Skeletal muscle satellite cell (primary cell): ENCODE data around the gene SLK.

Source experiments
- H3K27me3 ChIP-seq: 2 replicates; pipeline ENCODE4 v1.7.0; 2013; ENCODE audit warnings: low read length; ENCODE audit not compliant: control insufficient read depth, insufficient read depth
- H3K36me3 ChIP-seq: 2 replicates; pipeline ENCODE4 v1.7.0; 2013; ENCODE audit warnings: mild to moderate bottlenecking, control low read depth, low read length; ENCODE audit not compliant: insufficient read depth
- H3K4me1 ChIP-seq: 2 replicates; pipeline ENCODE4 v1.7.0; 2013; ENCODE audit warnings: low read length; ENCODE audit not compliant: control insufficient read depth, insufficient read depth
- H3K4me2 ChIP-seq: 2 replicates; pipeline ENCODE4 v1.7.0; 2013; ENCODE audit warnings: mild to moderate bottlenecking, low read length
- H3K4me3 ChIP-seq: 2 replicates; pipeline ENCODE4 v1.7.0; 2013; ENCODE audit warnings: low read length
- H3K9ac ChIP-seq: 2 replicates; pipeline ENCODE4 v1.7.0; 2013; ENCODE audit warnings: mild to moderate bottlenecking, low read depth, low read length, moderate library complexity
- H3K9me3 ChIP-seq: replicated peaks from 2 replicates; pipeline ENCODE4 v1.7.0; 2013; ENCODE audit warnings: mild to moderate bottlenecking, control low read depth, low read length

The SLK gene

GRCh38 chr10:104045151-104046089 is 78.5 kb downstream of the SLK start:
- H3K4me1 ChIP-seq = peaks cover 16% of the 10 kb centered on the region
- no peak overlapping the region for H3K4me2 ChIP-seq
- H3K9ac ChIP-seq = no peak overlapping the region
- H3K36me3 ChIP-seq = no peaks in the 10 kb centered on the region
- no peak overlapping the region for H3K4me3 ChIP-seq
- no peaks in the 10 kb centered on the region for H3K9me3 ChIP-seq
- H3K27me3 ChIP-seq = peaks cover 4% of the 10 kb centered on the region

GRCh38 chr10:104046651-104047050 is 79.7 kb downstream of the SLK start:
- Histone ChIP-seq H3K9ac (no peak overlapping the region), H3K36me3 (no peaks in the 10 kb centered on the region), H3K9me3 (no peaks in the 10 kb centered on the region)

GRCh38 chr10:104049504-104050250 is 82.7 kb downstream of the SLK start:
- no peak overlapping the region for H3K9ac ChIP-seq
- no peaks in the 10 kb centered on the region for H3K36me3 ChIP-seq
- peak overlapping the region; percentile 23 for H3K4me3 ChIP-seq

More at GRCh38 chr10:104046651-104047050, 79.7 kb downstream of the SLK start:
- Histone ChIP-seq H3K4me3 (no peak overlapping the region), H3K4me2 (no peak overlapping the region), H3K4me1 (peaks cover 16% of the 10 kb centered on the region), H3K27me3 (peaks cover 4% of the 10 kb centered on the region)

GRCh38 chr10:104052431-104052830 is 85.5 kb downstream of the SLK start:
- Histone ChIP-seq H3K4me3 (no peak overlapping the region), H3K4me2 (no peak overlapping the region), H3K9me3 (no peaks in the 10 kb centered on the region), H3K9ac (no peak overlapping the region), H3K4me1 (peaks cover 31% of the 10 kb centered on the region), H3K27me3 (no peaks in the 10 kb centered on the region), H3K36me3 (no peaks in the 10 kb centered on the region)

More at GRCh38 chr10:104049504-104050250, 82.7 kb downstream of the SLK start:
- no peaks in the 10 kb centered on the region for H3K9me3 ChIP-seq
- no peaks in the 10 kb centered on the region for H3K27me3 ChIP-seq
- H3K4me2 ChIP-seq = peak overlapping the region; percentile 57
- peaks cover 24% of the 10 kb centered on the region for H3K4me1 ChIP-seq

- Histone ChIP-seq H3K9me3 (no peaks in the 10 kb centered on the region), H3K9ac (no peak overlapping the region), H3K36me3 (no peaks in the 10 kb centered on the region), H3K4me1 (peaks cover 31% of the 10 kb centered on the region), H3K4me2 (no peak overlapping the region), H3K4me3 (no peak overlapping the region), H3K27me3 (no peaks in the 10 kb centered on the region)
Measured at GRCh38 chr10:104053201-104053600, 86.3 kb downstream of the SLK start.

- Histone ChIP-seq H3K9me3 (no peaks in the 10 kb centered on the region), H3K4me3 (no peak overlapping the region), H3K4me2 (no peak overlapping the region), H3K4me1 (peaks cover 25% of the 10 kb centered on the region), H3K36me3 (no peaks in the 10 kb centered on the region), H3K9ac (no peak overlapping the region), H3K27me3 (no peaks in the 10 kb centered on the region)
Measured at GRCh38 chr10:104054430-104054829, 87.5 kb downstream of the SLK start.

- Histone ChIP-seq H3K4me3 (no peak overlapping the region), H3K9ac (no peak overlapping the region), H3K4me2 (no peak overlapping the region), H3K4me1 (peaks cover 15% of the 10 kb centered on the region), H3K36me3 (no peaks in the 10 kb centered on the region), H3K9me3 (no peaks in the 10 kb centered on the region), H3K27me3 (no peaks in the 10 kb centered on the region)
Measured at GRCh38 chr10:104056619-104057273, 89.8 kb downstream of the SLK start.

GRCh38 chr10:104057717-104058116 is 90.8 kb downstream of the SLK start:
- no peak overlapping the region for H3K9ac ChIP-seq

GRCh38 chr10:104059364-104059763 is 92.4 kb downstream of the SLK start:
- Histone ChIP-seq H3K4me1 (peaks cover 10% of the 10 kb centered on the region), H3K9me3 (no peaks in the 10 kb centered on the region), H3K27me3 (peaks cover 9% of the 10 kb centered on the region), H3K4me2 (no peak overlapping the region), H3K9ac (no peak overlapping the region), H3K4me3 (no peak overlapping the region), H3K36me3 (no peaks in the 10 kb centered on the region)

More at GRCh38 chr10:104057717-104058116, 90.8 kb downstream of the SLK start:
- Histone ChIP-seq H3K36me3 (no peaks in the 10 kb centered on the region), H3K4me1 (peaks cover 15% of the 10 kb centered on the region), H3K4me3 (no peak overlapping the region), H3K27me3 (no peaks in the 10 kb centered on the region), H3K9me3 (no peaks in the 10 kb centered on the region), H3K4me2 (no peak overlapping the region)

- H3K36me3 ChIP-seq = no peaks in the 10 kb centered on the region
- no peaks in the 10 kb centered on the region for H3K9me3 ChIP-seq
- no peaks in the 10 kb centered on the region for H3K4me1 ChIP-seq
- H3K4me2 ChIP-seq = no peak overlapping the region
- H3K27me3 ChIP-seq = peaks cover 17% of the 10 kb centered on the region
- H3K4me3 ChIP-seq = no peak overlapping the region
- no peak overlapping the region for H3K9ac ChIP-seq
Measured at GRCh38 chr10:104061196-104061595, 94.3 kb downstream of the SLK start.

- H3K9me3 ChIP-seq = no peaks in the 10 kb centered on the region
- no peak overlapping the region for H3K4me3 ChIP-seq
- H3K27me3 ChIP-seq = peaks cover 28% of the 10 kb centered on the region
- no peaks in the 10 kb centered on the region for H3K36me3 ChIP-seq
- H3K9ac ChIP-seq = no peak overlapping the region
- no peak overlapping the region for H3K4me2 ChIP-seq
- H3K4me1 ChIP-seq = no peaks in the 10 kb centered on the region
Measured at GRCh38 chr10:104065748-104066147, 98.8 kb downstream of the SLK start.
